GM10847 (cell line): Measurements from ENCODE around the gene COMMD4.

Source experiments
- POLR2A ChIP-seq: IDR thresholded peaks from 2 replicates; pipeline ENCODE4 v1.6.1; 2011; ENCODE audit not compliant: insufficient read length; ENCODE audit errors: extremely low read depth

The COMMD4 gene

GRCh38 chr15:75338661-75339240 is 2.9 kb downstream of the COMMD4 start:
- no peak for TF ChIP-seq POLR2A

- no peak for TF ChIP-seq POLR2A
These were observed 3.8 kb downstream of the COMMD4 start for GRCh38 chr15:75339531-75340240.

DNA sequence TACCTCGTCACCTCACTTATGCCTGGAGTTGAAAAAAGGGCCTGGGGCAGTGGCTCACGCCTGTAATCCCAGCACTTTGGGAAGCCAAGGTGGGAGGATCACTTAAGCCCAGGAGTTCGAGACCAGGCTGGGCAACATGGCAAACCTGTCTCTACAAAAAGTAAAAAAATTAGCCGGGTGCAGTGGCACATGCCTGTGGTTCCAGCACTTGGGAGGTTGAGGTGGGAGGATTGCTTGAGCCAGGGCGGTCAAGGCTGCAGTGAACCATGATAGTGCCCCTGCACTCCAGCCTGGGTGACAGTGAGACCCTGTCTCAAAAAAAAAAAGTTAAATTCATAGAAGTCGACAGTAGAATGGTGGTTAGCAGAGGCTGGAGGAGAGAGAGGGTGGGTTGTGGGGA is 6.4 kb downstream of the COMMD4 start:
- no peak for TF ChIP-seq POLR2A

- no peak for TF ChIP-seq POLR2A
These were observed 10.9 kb downstream of the COMMD4 start, which contains the start of gene NEIL1 for GRCh38 chr15:75346796-75347221. NEIL1 (plus strand) TSS chr15:75347039; CDS start chr15:75348906, 1,867 bp downstream.

GRCh38 chr15:75347222-75348033 is 11.6 kb downstream of the COMMD4 start:
- no peak for TF ChIP-seq POLR2A

DNA sequence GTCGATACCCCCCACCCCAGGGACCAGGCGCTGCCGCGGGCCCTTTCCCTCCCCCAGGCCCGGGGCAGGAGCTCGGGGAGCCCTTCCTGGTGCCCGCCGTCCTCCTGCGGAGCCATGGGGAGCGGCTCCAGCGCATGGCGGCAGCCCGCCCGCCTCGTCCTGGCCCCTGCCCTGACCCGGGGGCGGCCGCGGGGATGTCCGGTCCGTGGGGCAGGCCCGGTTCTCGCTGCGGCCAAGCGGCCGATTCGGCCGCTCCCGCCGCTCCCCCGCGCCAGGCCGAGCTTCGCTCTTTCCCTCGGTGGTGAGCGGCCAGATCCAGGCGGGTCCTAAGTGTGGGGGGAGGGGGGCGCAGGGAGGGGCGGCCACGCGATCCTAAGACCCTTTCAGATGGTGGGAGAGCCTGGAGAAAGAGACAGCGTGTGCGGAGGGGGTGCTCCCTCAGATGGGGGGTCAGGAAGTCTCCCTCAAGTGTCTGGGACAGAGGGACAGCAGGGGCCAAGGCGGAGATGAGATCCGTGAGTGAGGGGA is 12.2 kb downstream of the COMMD4 start:
- TF ChIP-seq POLR2A: no peak

DNA sequence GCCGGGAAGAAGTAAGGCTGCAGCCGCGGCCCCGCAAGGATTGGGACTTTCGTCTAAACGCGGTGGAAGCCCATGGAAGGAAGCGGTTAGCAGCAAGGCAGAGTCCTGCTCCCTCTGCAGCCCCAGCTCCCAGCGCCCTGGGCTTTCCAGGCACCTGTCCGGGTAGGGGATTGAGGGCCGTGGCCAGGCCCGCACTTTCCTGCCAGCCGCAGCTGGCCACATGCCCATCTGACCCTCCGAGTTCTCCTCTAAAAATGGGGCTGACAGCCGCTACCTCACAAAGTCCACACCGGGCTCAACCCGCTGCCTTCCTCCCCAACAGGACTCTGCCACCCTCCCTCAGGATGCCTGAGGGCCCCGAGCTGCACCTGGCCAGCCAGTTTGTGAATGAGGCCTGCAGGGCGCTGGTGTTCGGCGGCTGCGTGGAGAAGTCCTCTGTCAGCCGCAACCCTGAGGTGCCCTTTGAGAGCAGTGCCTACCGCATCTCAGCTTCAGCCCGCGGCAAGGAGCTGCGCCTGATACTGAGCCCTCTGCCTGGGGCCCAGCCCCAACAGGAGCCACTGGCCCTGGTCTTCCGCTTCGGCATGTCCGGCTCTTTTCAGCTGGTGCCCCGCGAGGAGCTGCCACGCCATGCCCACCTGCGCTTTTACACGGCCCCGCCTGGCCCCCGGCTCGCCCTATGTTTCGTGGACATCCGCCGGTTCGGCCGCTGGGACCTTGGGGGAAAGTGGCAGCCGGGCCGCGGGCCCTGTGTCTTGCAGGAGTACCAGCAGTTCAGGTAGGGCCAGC is 12.9 kb downstream of the COMMD4 start:
- no peak for TF ChIP-seq POLR2A

GRCh38 chr15:75349851-75350588 is 14.2 kb downstream of the COMMD4 start:
- TF ChIP-seq POLR2A: no peak

GRCh38 chr15:75350601-75351361 is 14.9 kb downstream of the COMMD4 start:
- no peak for TF ChIP-seq POLR2A

DNA sequence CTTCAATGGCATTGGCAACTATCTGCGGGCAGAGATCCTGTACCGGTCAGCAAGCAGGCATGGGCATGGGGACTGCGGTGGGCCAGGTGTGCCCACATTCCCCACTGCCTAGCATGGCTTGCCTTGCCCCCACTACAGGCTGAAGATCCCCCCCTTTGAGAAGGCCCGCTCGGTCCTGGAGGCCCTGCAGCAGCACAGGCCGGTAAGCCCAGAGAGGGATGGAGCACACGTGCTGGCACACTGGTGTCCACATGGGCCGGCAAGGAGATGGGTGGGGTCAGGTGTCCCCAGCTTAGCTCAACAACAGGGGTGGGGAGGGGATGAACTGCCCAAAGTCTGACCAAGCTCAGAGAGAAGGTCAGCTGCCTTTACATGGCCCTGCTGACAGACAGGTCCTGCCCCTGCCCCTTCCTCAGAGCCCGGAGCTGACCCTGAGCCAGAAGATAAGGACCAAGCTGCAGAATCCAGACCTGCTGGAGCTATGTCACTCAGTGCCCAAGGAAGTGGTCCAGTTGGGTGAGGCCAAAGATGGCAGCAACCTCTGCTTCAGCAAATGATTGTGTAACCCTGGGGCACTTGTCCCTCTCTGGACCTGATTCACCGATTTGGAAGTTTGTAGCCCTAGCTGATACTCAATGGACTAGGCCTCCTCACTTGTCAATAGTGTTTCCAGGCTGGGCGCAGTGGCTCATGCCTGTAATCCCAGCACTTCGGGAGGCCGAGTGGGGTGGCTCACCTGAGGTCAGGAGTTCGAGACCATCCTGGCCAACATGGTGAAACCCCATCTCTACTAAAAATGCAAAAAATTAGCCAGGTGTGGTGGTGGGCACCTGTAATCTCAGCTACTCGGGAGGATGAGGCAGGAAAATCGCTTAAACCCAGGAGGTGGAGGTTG is 16.6 kb downstream of the COMMD4 start:
- TF ChIP-seq POLR2A: no peak

GRCh38 chr15:75353604-75354003 is 17.7 kb downstream of the COMMD4 start:
- TF ChIP-seq POLR2A: no peak

GRCh38 chr15:75354454-75354853 is 18.6 kb downstream of the COMMD4 start:
- no peak for TF ChIP-seq POLR2A

- no peak for TF ChIP-seq POLR2A
These were observed 19.5 kb downstream of the COMMD4 start for GRCh38 chr15:75355369-75355768.

DNA sequence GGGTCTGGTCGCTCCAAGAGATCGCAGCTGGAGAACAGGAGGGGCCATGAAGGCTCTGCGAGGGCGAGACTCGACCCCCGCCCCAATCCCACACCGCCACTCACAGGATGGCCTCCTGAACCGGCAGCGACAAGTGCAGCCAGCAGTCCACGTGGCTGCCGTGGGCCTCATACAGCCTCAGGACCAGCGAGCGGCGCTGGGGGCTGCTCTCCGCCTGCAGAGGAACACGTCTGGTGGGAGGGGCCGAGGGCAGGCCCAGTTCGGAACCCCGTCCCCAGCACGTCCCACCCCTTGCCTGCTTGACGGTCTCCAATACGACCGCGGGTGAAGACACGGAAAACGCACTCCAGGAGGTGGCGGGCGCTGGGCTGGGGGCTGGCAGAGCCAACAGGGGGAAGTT is 20.1 kb downstream of the COMMD4 start:
- no peak for TF ChIP-seq POLR2A
